Vagina (tissue), 2 donors: ENCODE data around the gene OSTF1.

ENCODE experiments used
- CTCF ChIP-seq, 3 experiments: fragments of 450-650 bp in 2 of 3; fragments of 200-600 bp in 1 of 3; sonication (generic) in 1 of 3; IDR thresholded peaks; one replicate each; pipeline ENCODE4 v1.5.1; 2017 to 2019; ENCODE audit warnings: antibody characterized with exemption in 3 of 3, mild to moderate bottlenecking in 2 of 3, moderate library complexity in 2 of 3
- POLR2A ChIP-seq, 2 donors: fragments of 450-650 bp; IDR thresholded peaks; one replicate each; pipeline ENCODE4 v1.6.1; 2017; ENCODE audit warnings: antibody characterized with exemption in 2 of 2, mild to moderate bottlenecking in 2 of 2, moderate library complexity in 2 of 2

- TF ChIP-seq POLR2A (IDR thresholded peaks at IDR 0.05), result no peak
- no peak for TF ChIP-seq CTCF (IDR thresholded peaks at IDR 0.05)
Measured at GRCh38 chr9:75106857-75107256, 18.5 kb downstream of the OSTF1 start.
